ENCODE results near the gene CCDC30. TPM values are rescaled to one million over a fixed set of nuclear protein-coding genes. Genes with fewer than 3 reads are reported as not detected.
"Not testable (repeated sequence)": the region's sequence is repeated elsewhere in the genome, so short reads cannot be mapped to it uniquely, and the experiment has no call there.

The CCDC30 gene
- total RNA-seq, 2 donors from 2014 or later = 3.0 to 4.9 TPM

GRCh38 chr1:42620307-42620706 is 157.2 kb downstream of the CCDC30 start:
- Histone ChIP-seq H3K9me3 (no peaks in the 10 kb centered on the region), H3K36me3 (no peaks in the 10 kb centered on the region), H3K4me1 (ENCODE audit: control insufficient read depth in 1 of 2, low read depth in 2 of 2) (no peaks in the 10 kb centered on the region), H3K27me3 (replicated peaks; ENCODE audit: insufficient read depth) (no peaks in the 10 kb centered on the region), H3K4me3 (no peak overlapping the region), H3K27ac (no peak overlapping the region)
- DNase-seq (ENCODE audit: low spot score) (no peak), ATAC-seq (ENCODE audit: insufficient number of reproducible peaks, low FRiP score, low read depth) (no peak)
- no peak for TF ChIP-seq CTCF (IDR thresholded peaks at IDR 0.05)

- not testable (repeated sequence) for H3K9me3 ChIP-seq; H3K4me3 ChIP-seq; H3K27ac ChIP-seq; H3K36me3 ChIP-seq; H3K27me3 ChIP-seq (replicated peaks; ENCODE audit: insufficient read depth); ATAC-seq (ENCODE audit: insufficient number of reproducible peaks, low FRiP score, low read depth); H3K4me1 ChIP-seq (ENCODE audit: control insufficient read depth in 1 of 2, low read depth in 2 of 2); DNase-seq (ENCODE audit: low spot score)
Observed at GRCh38 chr1:42621180-42621579, 158.1 kb downstream of the CCDC30 start.

- not testable (repeated sequence) for H3K36me3 ChIP-seq; H3K4me1 ChIP-seq (ENCODE audit: control insufficient read depth in 1 of 2, low read depth in 2 of 2); H3K9me3 ChIP-seq; H3K4me3 ChIP-seq; H3K27me3 ChIP-seq (replicated peaks; ENCODE audit: insufficient read depth); H3K27ac ChIP-seq; DNase-seq (ENCODE audit: low spot score); ATAC-seq (ENCODE audit: insufficient number of reproducible peaks, low FRiP score, low read depth)
Observed at GRCh38 chr1:42627205-42627604, 164.1 kb downstream of the CCDC30 start.

GRCh38 chr1:42639116-42639515 is 176.0 kb downstream of the CCDC30 start:
- no peak for TF ChIP-seq CTCF (IDR thresholded peaks at IDR 0.05)
- no peak for DNase-seq (ENCODE audit: low spot score)
- H3K4me1 ChIP-seq (ENCODE audit: control insufficient read depth in 1 of 2, low read depth in 2 of 2) = no peaks in the 10 kb centered on the region

GRCh38 chr1:42646056-42646455 is 183.0 kb downstream of the CCDC30 start:
- H3K4me3 ChIP-seq = no peak overlapping the region
- no peak for TF ChIP-seq CTCF (IDR thresholded peaks at IDR 0.05)
- H3K27me3 ChIP-seq (replicated peaks; ENCODE audit: insufficient read depth) = no peaks in the 10 kb centered on the region
- no peaks in the 10 kb centered on the region for H3K4me1 ChIP-seq (ENCODE audit: control insufficient read depth in 1 of 2, low read depth in 2 of 2)
- H3K27ac ChIP-seq = no peak overlapping the region
- no peaks in the 10 kb centered on the region for H3K9me3 ChIP-seq
- DNase-seq (ENCODE audit: low spot score) (no peak), ATAC-seq (ENCODE audit: insufficient number of reproducible peaks, low FRiP score, low read depth) (no peak)
- H3K36me3 ChIP-seq = no peaks in the 10 kb centered on the region

More at GRCh38 chr1:42639116-42639515, 176.0 kb downstream of the CCDC30 start:
- H3K9me3 ChIP-seq = no peaks in the 10 kb centered on the region
- no peak for ATAC-seq (ENCODE audit: insufficient number of reproducible peaks, low FRiP score, low read depth)
- H3K27me3 ChIP-seq (replicated peaks; ENCODE audit: insufficient read depth) = no peaks in the 10 kb centered on the region
- H3K4me3 ChIP-seq = no peak overlapping the region
- no peak overlapping the region for H3K27ac ChIP-seq
- no peaks in the 10 kb centered on the region for H3K36me3 ChIP-seq

GRCh38 chr1:42657201-42657600 is 194.1 kb downstream of the CCDC30 start:
- no peak for TF ChIP-seq CTCF (IDR thresholded peaks at IDR 0.05)
- Histone ChIP-seq H3K36me3 (no peaks in the 10 kb centered on the region), H3K9me3 (no peaks in the 10 kb centered on the region), H3K4me1 (ENCODE audit: control insufficient read depth in 1 of 2, low read depth in 2 of 2) (peaks cover 11 to 19% of the 10 kb centered on the region in 2 donors), H3K27ac (no peak overlapping the region), H3K27me3 (replicated peaks; ENCODE audit: insufficient read depth) (no peaks in the 10 kb centered on the region), H3K4me3 (peak overlapping the region; percentile 84)
- ATAC-seq (ENCODE audit: insufficient number of reproducible peaks, low FRiP score, low read depth) (no peak), DNase-seq (ENCODE audit: low spot score) (no peak)
